ENCODE data around the gene ACTN3. TPM values are rescaled to one million over a fixed set of nuclear protein-coding genes. Genes with fewer than 3 reads are reported as not detected.

ACTN3 gene
- total RNA-seq, 5 donors from 2014 or later (not counting 1 experiment from before 2014, with no cell fraction given), result 0.18 to 0.30 (median 0.23) TPM

DNA sequence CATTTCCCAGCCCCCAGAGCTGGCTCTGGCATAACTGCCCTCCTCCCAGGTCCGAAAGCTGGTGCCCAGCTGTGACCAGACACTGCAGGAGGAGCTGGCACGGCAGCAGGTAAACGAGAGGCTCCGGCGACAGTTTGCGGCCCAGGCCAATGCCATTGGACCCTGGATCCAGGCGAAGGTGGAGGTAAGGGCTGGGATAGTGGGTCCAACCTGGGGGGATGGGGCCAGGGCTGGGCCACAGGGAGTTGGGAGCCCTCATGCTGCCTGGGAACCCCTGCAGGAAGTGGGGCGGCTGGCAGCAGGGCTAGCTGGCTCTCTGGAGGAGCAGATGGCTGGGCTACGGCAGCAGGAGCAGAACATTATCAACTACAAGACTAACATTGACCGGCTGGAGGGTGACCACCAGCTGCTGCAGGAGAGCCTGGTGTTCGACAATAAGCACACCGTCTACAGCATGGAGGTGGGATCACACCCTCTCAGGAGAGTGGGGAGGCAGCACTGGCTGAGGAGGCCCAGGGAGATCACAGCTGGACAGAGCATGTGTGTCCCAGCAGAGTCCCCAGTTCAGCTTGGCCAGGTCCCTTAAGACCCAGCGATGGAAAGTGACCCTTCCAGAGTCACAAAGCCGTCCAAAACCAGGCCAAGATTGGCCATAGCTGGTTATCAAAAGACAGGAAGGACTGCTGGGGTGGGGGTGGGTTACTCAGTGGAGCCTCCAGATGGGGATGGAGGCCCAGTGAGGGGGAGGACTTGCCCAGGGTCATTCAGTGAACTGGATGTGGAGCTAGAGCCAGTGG lies 14.7 kb downstream of the ACTN3 start:
- ChIA-PET CTCF (interaction anchor here in 1 of 2 donors (1.0 kb wide), 1 partner anchor 15 kb away, joined by 3 read pairs; the partner anchor contains the start of genes ACTN3 and ZDHHC24), POLR2A (interaction anchor here in 1 of 2 donors (0.5 kb wide), 1 partner anchor 515 kb away, joined by 5 read pairs; no protein-coding TSS in a partner anchor)
- Histone ChIP-seq H3K4me3 (ENCODE audit: control insufficient read depth in 1 of 2, extremely low read depth in 1 of 2, low read length in 1 of 2) (no peak overlapping the region), H3K4me1 (ENCODE audit: control insufficient read depth in 1 of 2, extremely low read depth in 1 of 2, insufficient read depth in 2 of 2, low read length in 2 of 2) (peaks cover 0 to 6% of the 10 kb centered on the region in 2 experiments), H3K27ac (ENCODE audit: low read length) (no peak overlapping the region), H3K27me3 (replicated peaks in 1 of 2; ENCODE audit: control insufficient read depth in 2 of 2, extremely low read depth in 1 of 2, insufficient read depth in 2 of 2, low read length in 1 of 2) (peaks cover 0 to 34% of the 10 kb centered on the region in 2 experiments), H3K36me3 (ENCODE audit: control insufficient read depth in 2 of 2, extremely low read depth in 1 of 2, insufficient read depth in 1 of 2, low read length in 1 of 2) (no peaks in the 10 kb centered on the region), H3K9me3 (no peaks in the 10 kb centered on the region)
- WGBS (ENCODE audit: insufficient coverage), result 88% methylated on average over 12 of the region's 14 CpGs
- H3K36me3 Mint-ChIP-seq, result peaks cover 4% of the 10 kb centered on the region
- ATAC-seq (replicated peaks in 1 of 4) (no peak), DNase-seq (no peak)
- H3K9me3 Mint-ChIP-seq, result no peaks in the 10 kb centered on the region
- peaks cover 4 to 11% (median 10%) of the 10 kb centered on the region in 3 donors for H3K4me1 Mint-ChIP-seq
- no peak overlapping the region for H3K4me3 Mint-ChIP-seq
- H3K27me3 Mint-ChIP-seq, result peaks cover 0 to 12% of the 10 kb centered on the region in 2 donors
- no peak overlapping the region for H3K27ac Mint-ChIP-seq

DNA sequence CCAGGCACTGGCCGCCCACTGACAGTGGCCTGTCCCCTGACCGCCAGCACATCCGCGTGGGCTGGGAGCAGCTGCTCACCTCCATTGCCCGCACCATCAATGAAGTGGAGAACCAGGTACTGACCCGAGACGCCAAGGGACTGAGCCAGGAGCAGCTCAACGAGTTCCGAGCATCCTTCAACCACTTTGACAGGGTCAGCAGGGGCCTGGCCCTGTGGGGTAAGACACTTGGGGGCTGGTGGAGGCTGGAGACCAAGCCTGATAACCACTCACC lies 15.2 kb downstream of the ACTN3 start:
- H3K27me3 Mint-ChIP-seq, result peaks cover 0 to 11% of the 10 kb centered on the region in 2 donors
- no peak for DNase-seq
- H3K4me1 Mint-ChIP-seq, result peaks cover 4 to 13% (median 10%) of the 10 kb centered on the region in 3 donors
- no peaks in the 10 kb centered on the region for H3K9me3 ChIP-seq
- ATAC-seq (replicated peaks in 1 of 4), result no peak
- no peaks in the 10 kb centered on the region for H3K9me3 Mint-ChIP-seq
- ChIA-PET POLR2A (interaction anchor here in 1 of 2 donors (0.5 kb wide), 1 partner anchor 515 kb away, joined by 5 read pairs; no protein-coding TSS in a partner anchor), CTCF (interaction anchor here in 1 of 2 donors (1.0 kb wide), 1 partner anchor 16 kb away, joined by 3 read pairs; the partner anchor contains the start of genes ACTN3 and ZDHHC24)
- H3K27ac Mint-ChIP-seq, result no peak overlapping the region
- H3K27me3 ChIP-seq (replicated peaks in 1 of 2; ENCODE audit: control insufficient read depth in 2 of 2, extremely low read depth in 1 of 2, insufficient read depth in 2 of 2, low read length in 1 of 2), result peaks cover 0 to 32% of the 10 kb centered on the region in 2 experiments
- H3K36me3 Mint-ChIP-seq, result peaks cover 4% of the 10 kb centered on the region
- H3K4me3 ChIP-seq (ENCODE audit: control insufficient read depth in 1 of 2, extremely low read depth in 1 of 2, low read length in 1 of 2), result no peak overlapping the region
- H3K4me3 Mint-ChIP-seq, result no peak overlapping the region
- 92% methylated on average over 7 of the region's 9 CpGs for WGBS (ENCODE audit: insufficient coverage)
- peaks cover 0 to 6% of the 10 kb centered on the region in 2 experiments for H3K4me1 ChIP-seq (ENCODE audit: control insufficient read depth in 1 of 2, extremely low read depth in 1 of 2, insufficient read depth in 2 of 2, low read length in 2 of 2)
- H3K27ac ChIP-seq (ENCODE audit: low read length), result no peak overlapping the region
- no peaks in the 10 kb centered on the region for H3K36me3 ChIP-seq (ENCODE audit: control insufficient read depth in 2 of 2, extremely low read depth in 1 of 2, insufficient read depth in 1 of 2, low read length in 1 of 2)

DNA sequence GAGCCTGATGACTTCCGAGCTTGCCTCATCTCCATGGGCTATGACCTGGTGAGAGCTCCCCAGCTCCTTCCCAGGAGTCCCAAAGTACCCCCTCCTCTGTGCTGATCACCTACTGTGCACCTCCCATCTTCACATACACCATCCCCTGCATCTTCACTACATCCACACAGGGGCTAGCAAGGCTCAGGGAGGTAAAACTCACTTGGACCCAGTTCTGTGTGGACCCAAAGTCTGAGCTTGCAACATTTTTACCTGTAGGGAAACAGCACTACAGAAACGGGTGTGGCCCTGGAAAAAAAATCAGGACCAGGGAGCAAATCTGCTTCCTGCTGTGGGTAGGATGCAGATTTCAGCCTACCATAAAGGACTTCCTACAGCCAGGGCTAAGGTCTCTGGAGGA lies 15.6 kb downstream of the ACTN3 start:
- H3K36me3 ChIP-seq (ENCODE audit: control insufficient read depth in 2 of 2, extremely low read depth in 1 of 2, insufficient read depth in 1 of 2, low read length in 1 of 2), result no peaks in the 10 kb centered on the region
- Mint-ChIP-seq H3K9me3 (no peaks in the 10 kb centered on the region), H3K27ac (no peak overlapping the region), H3K27me3 (peaks cover 0 to 11% of the 10 kb centered on the region in 2 donors), H3K4me3 (no peak overlapping the region), H3K4me1 (peaks cover 6 to 15% (median 10%) of the 10 kb centered on the region in 3 donors), H3K36me3 (peaks cover 4% of the 10 kb centered on the region)
- H3K27me3 ChIP-seq (replicated peaks in 1 of 2; ENCODE audit: control insufficient read depth in 2 of 2, extremely low read depth in 1 of 2, insufficient read depth in 2 of 2, low read length in 1 of 2), result peaks cover 0 to 31% of the 10 kb centered on the region in 2 experiments
- POLR2A ChIA-PET, result no interaction called here
- DNase-seq (no peak), ATAC-seq (replicated peaks in 1 of 4) (no peak)
- CTCF ChIA-PET, result interaction anchor here in 1 of 2 donors (1.0 kb wide), 1 partner anchor 16 kb away, joined by 3 read pairs; the partner anchor contains the start of genes ACTN3 and ZDHHC24
- WGBS (ENCODE audit: insufficient coverage), result 72% methylated on average over 2 of the region's 2 CpGs
- H3K4me1 ChIP-seq (ENCODE audit: control insufficient read depth in 1 of 2, extremely low read depth in 1 of 2, insufficient read depth in 2 of 2, low read length in 2 of 2), result peaks cover 0 to 6% of the 10 kb centered on the region in 2 experiments
- H3K9me3 ChIP-seq, result no peaks in the 10 kb centered on the region
- no peak overlapping the region for H3K4me3 ChIP-seq (ENCODE audit: control insufficient read depth in 1 of 2, extremely low read depth in 1 of 2, low read length in 1 of 2)
- H3K27ac ChIP-seq (ENCODE audit: low read length), result no peak overlapping the region

DNA sequence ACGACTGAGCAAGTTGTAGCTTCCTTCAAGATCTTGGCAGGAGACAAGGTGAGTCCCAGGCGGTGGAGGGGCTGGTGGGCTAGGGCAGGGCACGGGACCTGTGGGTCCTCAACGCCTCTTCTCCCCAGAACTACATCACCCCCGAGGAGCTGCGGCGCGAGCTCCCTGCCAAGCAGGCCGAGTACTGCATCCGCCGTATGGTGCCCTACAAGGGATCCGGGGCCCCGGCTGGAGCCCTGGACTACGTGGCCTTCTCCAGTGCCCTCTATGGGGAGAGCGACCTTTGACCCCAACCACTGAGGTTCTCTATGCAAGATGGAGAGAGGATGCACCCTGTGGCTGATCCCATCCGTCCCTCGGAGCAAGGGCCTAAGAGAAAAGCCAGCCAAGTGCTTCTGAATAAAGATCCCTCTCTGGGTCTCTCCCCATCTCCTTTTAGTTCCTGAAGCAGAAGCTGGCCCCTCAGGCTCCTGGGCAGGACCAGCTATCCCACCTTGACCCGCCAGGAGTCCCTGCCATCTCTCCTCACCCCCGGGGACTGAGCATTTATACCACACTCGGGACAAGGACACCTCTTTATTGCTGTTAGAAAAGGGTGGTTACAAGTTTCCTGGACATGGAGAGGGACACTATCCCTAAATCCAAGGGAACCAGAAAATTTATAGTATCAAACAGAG lies 16.3 kb downstream of the ACTN3 start:
- Mint-ChIP-seq H3K27ac (no peak overlapping the region), H3K4me3 (no peak overlapping the region), H3K4me1 (peaks cover 12 to 21% (median 15%) of the 10 kb centered on the region in 3 donors), H3K36me3 (peaks cover 4% of the 10 kb centered on the region), H3K27me3 (peaks cover 0 to 9% of the 10 kb centered on the region in 2 donors), H3K9me3 (no peaks in the 10 kb centered on the region)
- POLR2A ChIA-PET, result no interaction called here
- DNase-seq, result no peak
- no peak for ATAC-seq (replicated peaks in 1 of 4)
- Histone ChIP-seq H3K27me3 (replicated peaks in 1 of 2; ENCODE audit: control insufficient read depth in 2 of 2, extremely low read depth in 1 of 2, insufficient read depth in 2 of 2, low read length in 1 of 2) (peaks cover 0 to 32% of the 10 kb centered on the region in 2 experiments), H3K27ac (ENCODE audit: low read length) (no peak overlapping the region), H3K4me1 (ENCODE audit: control insufficient read depth in 1 of 2, extremely low read depth in 1 of 2, insufficient read depth in 2 of 2, low read length in 2 of 2) (peaks cover 0 to 14% of the 10 kb centered on the region in 2 experiments), H3K4me3 (ENCODE audit: control insufficient read depth in 1 of 2, extremely low read depth in 1 of 2, low read length in 1 of 2) (no peak overlapping the region), H3K36me3 (ENCODE audit: control insufficient read depth in 2 of 2, extremely low read depth in 1 of 2, insufficient read depth in 1 of 2, low read length in 1 of 2) (no peaks in the 10 kb centered on the region), H3K9me3 (no peaks in the 10 kb centered on the region)
- CTCF ChIA-PET, result interaction anchor here in 1 of 2 donors (0.6 kb wide), 1 partner anchor 41 kb away, joined by 8 read pairs; no protein-coding TSS in a partner anchor
- WGBS (ENCODE audit: insufficient coverage), result 90% methylated on average over 9 of the region's 20 CpGs

DNA sequence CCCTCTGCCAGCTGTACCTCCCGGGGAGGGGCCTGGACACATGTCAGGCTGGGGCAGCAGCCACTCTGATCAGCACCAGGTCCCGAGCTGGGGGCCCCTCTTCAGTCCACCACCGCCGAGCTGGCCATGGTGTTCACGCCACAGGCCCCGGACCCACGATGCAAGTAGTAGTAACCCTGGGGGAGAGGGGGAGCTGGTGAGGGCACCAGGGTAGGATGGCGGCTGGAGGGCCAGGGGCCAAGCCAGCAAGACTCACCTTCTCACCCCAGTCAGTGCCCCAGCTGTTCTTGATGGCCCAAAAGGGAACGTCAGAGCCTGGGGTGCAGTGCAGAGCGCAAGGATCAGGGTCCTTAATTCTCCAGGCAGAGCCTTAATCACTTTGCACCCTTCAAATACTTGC lies 17.1 kb downstream of the ACTN3 start:
- Mint-ChIP-seq H3K9me3 (no peaks in the 10 kb centered on the region), H3K27ac (no peak overlapping the region), H3K36me3 (peaks cover 4% of the 10 kb centered on the region), H3K27me3 (peaks cover 0 to 6% of the 10 kb centered on the region in 2 donors), H3K4me1 (peaks cover 12 to 21% (median 17%) of the 10 kb centered on the region in 3 donors), H3K4me3 (no peak overlapping the region)
- peaks cover 0 to 26% of the 10 kb centered on the region in 2 experiments for H3K27me3 ChIP-seq (replicated peaks in 1 of 2; ENCODE audit: control insufficient read depth in 2 of 2, extremely low read depth in 1 of 2, insufficient read depth in 2 of 2, low read length in 1 of 2)
- CTCF ChIA-PET, result no interaction called here
- H3K4me1 ChIP-seq (ENCODE audit: control insufficient read depth in 1 of 2, extremely low read depth in 1 of 2, insufficient read depth in 2 of 2, low read length in 2 of 2), result peaks cover 0 to 16% of the 10 kb centered on the region in 2 experiments
- no peak overlapping the region for H3K27ac ChIP-seq (ENCODE audit: low read length)
- 86% methylated on average over 4 of the region's 10 CpGs for WGBS (ENCODE audit: insufficient coverage)
- DNase-seq, result no peak
- no peaks in the 10 kb centered on the region for H3K36me3 ChIP-seq (ENCODE audit: control insufficient read depth in 2 of 2, extremely low read depth in 1 of 2, insufficient read depth in 1 of 2, low read length in 1 of 2)
- H3K9me3 ChIP-seq, result no peaks in the 10 kb centered on the region
- no peak overlapping the region for H3K4me3 ChIP-seq (ENCODE audit: control insufficient read depth in 1 of 2, extremely low read depth in 1 of 2, low read length in 1 of 2)
- no peak for ATAC-seq (replicated peaks in 1 of 4)
- POLR2A ChIA-PET, result no interaction called here

DNA sequence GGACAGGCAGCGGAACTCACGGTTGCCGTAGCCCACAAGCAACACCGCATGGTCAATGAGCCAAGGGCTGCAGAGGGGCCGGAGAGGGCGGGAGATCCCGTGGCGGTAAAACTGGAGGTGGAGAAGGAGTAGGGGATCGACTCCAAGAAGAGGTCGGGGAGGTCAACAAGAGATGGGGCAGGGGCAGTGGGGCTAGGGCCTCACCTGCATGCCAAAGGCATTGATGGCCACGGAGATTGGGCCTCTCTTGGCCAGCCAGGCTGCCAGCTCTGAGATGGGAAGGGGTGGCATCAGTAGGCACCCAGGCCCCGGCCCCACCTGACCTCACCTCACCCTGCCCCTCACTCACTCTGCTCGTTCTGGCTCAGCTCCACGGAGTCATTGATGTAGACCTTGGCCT lies 17.8 kb downstream of the ACTN3 start:
- no peak for DNase-seq
- H3K9me3 ChIP-seq, result no peaks in the 10 kb centered on the region
- no peaks in the 10 kb centered on the region for H3K36me3 ChIP-seq (ENCODE audit: control insufficient read depth in 2 of 2, extremely low read depth in 1 of 2, insufficient read depth in 1 of 2, low read length in 1 of 2)
- peaks cover 0 to 5% of the 10 kb centered on the region in 2 donors for H3K27me3 Mint-ChIP-seq
- no peaks in the 10 kb centered on the region for H3K9me3 Mint-ChIP-seq
- no peak overlapping the region for H3K27ac Mint-ChIP-seq
- ChIA-PET POLR2A (no interaction called here), CTCF (interaction anchor here in 1 of 2 donors (0.5 kb wide), 1 partner anchor 95 kb away, joined by 4 read pairs; no protein-coding TSS in a partner anchor)
- no peak overlapping the region for H3K27ac ChIP-seq (ENCODE audit: low read length)
- WGBS (ENCODE audit: insufficient coverage), result 93% methylated on average over 10 of the region's 14 CpGs
- peaks cover 0 to 14% of the 10 kb centered on the region in 2 experiments for H3K4me1 ChIP-seq (ENCODE audit: control insufficient read depth in 1 of 2, extremely low read depth in 1 of 2, insufficient read depth in 2 of 2, low read length in 2 of 2)
- H3K4me3 Mint-ChIP-seq, result peak overlapping the region in 1 of 3 donors; percentile 17
- H3K4me1 Mint-ChIP-seq, result peaks cover 11 to 16% (median 14%) of the 10 kb centered on the region in 3 donors
- H3K27me3 ChIP-seq (replicated peaks in 1 of 2; ENCODE audit: control insufficient read depth in 2 of 2, extremely low read depth in 1 of 2, insufficient read depth in 2 of 2, low read length in 1 of 2), result peaks cover 0 to 19% of the 10 kb centered on the region in 2 experiments
- H3K4me3 ChIP-seq (ENCODE audit: control insufficient read depth in 1 of 2, extremely low read depth in 1 of 2, low read length in 1 of 2), result no peak overlapping the region
- no peak for ATAC-seq (replicated peaks in 1 of 4)
- H3K36me3 Mint-ChIP-seq, result peaks cover 4% of the 10 kb centered on the region
